ENCODE measurements around the gene FBLN1. TPM values are rescaled to one million over a fixed set of nuclear protein-coding genes. Genes with fewer than 3 reads are reported as not detected.

FBLN1 gene
- total and polyA plus RNA-seq, 8 donors, result 38.8 to 416 (median 114) TPM

- no peak for DNase-seq
- H3K4me1 ChIP-seq, result peaks cover 0 to 10% (median 4%) of the 10 kb centered on the region in 4 donors
- H3K36me3 ChIP-seq, result peaks cover 0 to 7% (median 5%) of the 10 kb centered on the region in 4 donors
- H3K27ac ChIP-seq, result no peak overlapping the region
- peaks cover 0 to 21% (median 7%) of the 10 kb centered on the region in 4 donors for H3K9me3 ChIP-seq
- intact Hi-C loops (cut with DNase I; ENCODE audit: low total_unique reads), result no loop called here
- no peak overlapping the region for H3K4me3 ChIP-seq
- 82 to 85% (median 82%) methylated on average over 21 to 23 of the region's 23 CpGs for WGBS, 5 donors
- TF ChIP-seq CTCF (IDR thresholded peaks at IDR 0.05), result no peak
- TF ChIP-seq EP300 (IDR thresholded peaks at IDR 0.05), result no peak
- no peak for TF ChIP-seq POLR2A (IDR thresholded peaks at IDR 0.05)
- no peak for TF ChIP-seq POLR2AphosphoS5 (IDR thresholded peaks at IDR 0.05)
- peaks cover 3 to 42% (median 10%) of the 10 kb centered on the region in 3 donors for H3K27me3 ChIP-seq
Observed at GRCh38 chr22:45574069-45574703, 71.5 kb downstream of the FBLN1 start.

- peaks cover 0 to 21% (median 7%) of the 10 kb centered on the region in 4 donors for H3K9me3 ChIP-seq
- WGBS, 5 donors, result 75 to 93% (median 91%) methylated on average over 7 of the region's 7 CpGs
Observed at GRCh38 chr22:45575173-45575572, 72.5 kb downstream of the FBLN1 start.

GRCh38 chr22:45575607-45576272 lies 73.1 kb downstream of the FBLN1 start:
- H3K9me3 ChIP-seq, result peaks cover 0 to 18% (median 6%) of the 10 kb centered on the region in 4 donors
- H3K4me3 ChIP-seq, result no peak overlapping the region
- peaks cover 0 to 7% (median 5%) of the 10 kb centered on the region in 4 donors for H3K36me3 ChIP-seq
- intact Hi-C loops (cut with DNase I; ENCODE audit: low total_unique reads), result no loop called here
- no peak overlapping the region for H3K27ac ChIP-seq
- DNase-seq, result no peak
- WGBS, 5 donors, result 61 to 66% (median 65%) methylated on average over 18 of the region's 18 CpGs
- H3K4me1 ChIP-seq, result peaks cover 0 to 23% (median 4%) of the 10 kb centered on the region in 4 donors
- H3K27me3 ChIP-seq, result peaks cover 3 to 50% (median 10%) of the 10 kb centered on the region in 3 donors
- TF ChIP-seq POLR2AphosphoS5 (IDR thresholded peaks at IDR 0.05) (no peak), CTCF (IDR thresholded peaks at IDR 0.05) (no peak), EP300 (IDR thresholded peaks at IDR 0.05) (no peak), POLR2A (IDR thresholded peaks at IDR 0.05) (no peak)

More at GRCh38 chr22:45575173-45575572, 72.5 kb downstream of the FBLN1 start:
- intact Hi-C loops (cut with DNase I; ENCODE audit: low total_unique reads), result no loop called here
- TF ChIP-seq POLR2A (IDR thresholded peaks at IDR 0.05) (no peak), CTCF (IDR thresholded peaks at IDR 0.05) (no peak), POLR2AphosphoS5 (IDR thresholded peaks at IDR 0.05) (no peak), EP300 (IDR thresholded peaks at IDR 0.05) (no peak)
- peaks cover 0 to 17% (median 4%) of the 10 kb centered on the region in 4 donors for H3K4me1 ChIP-seq
- DNase-seq, result no peak
- no peak overlapping the region for H3K4me3 ChIP-seq
- H3K27me3 ChIP-seq, result peaks cover 3 to 48% (median 10%) of the 10 kb centered on the region in 3 donors
- H3K36me3 ChIP-seq, result peaks cover 0 to 7% (median 5%) of the 10 kb centered on the region in 4 donors
- no peak overlapping the region for H3K27ac ChIP-seq

- Histone ChIP-seq H3K27me3 (peaks cover 3 to 50% (median 10%) of the 10 kb centered on the region in 3 donors), H3K27ac (no peak overlapping the region), H3K9me3 (peaks cover 0 to 13% (median 5%) of the 10 kb centered on the region in 4 donors), H3K4me1 (peaks cover 0 to 28% (median 6%) of the 10 kb centered on the region in 4 donors), H3K36me3 (peaks cover 0 to 7% (median 5%) of the 10 kb centered on the region in 4 donors), H3K4me3 (no peak overlapping the region)
- intact Hi-C loops (cut with DNase I; ENCODE audit: low total_unique reads), result no loop called here
- no peak for TF ChIP-seq POLR2A (IDR thresholded peaks at IDR 0.05)
- no peak for TF ChIP-seq POLR2AphosphoS5 (IDR thresholded peaks at IDR 0.05)
- no peak for TF ChIP-seq CTCF (IDR thresholded peaks at IDR 0.05)
- TF ChIP-seq EP300 (IDR thresholded peaks at IDR 0.05), result no peak
- no peak for DNase-seq
- WGBS, 5 donors, result 84 to 92% (median 86%) methylated on average over 5 to 8 of the region's 8 CpGs
Observed at GRCh38 chr22:45576273-45576625, 73.6 kb downstream of the FBLN1 start.

All from stomach (tissue), 9 donors.